ENCODE data around the gene KCNQ5. TPM values are rescaled to one million over a fixed set of nuclear protein-coding genes. Genes with fewer than 3 reads are reported as not detected.

Gene KCNQ5
- total RNA-seq, 4 donors from 2014 or later, result 0.30 to 0.57 (median 0.42) TPM; not detected in 1

DNA sequence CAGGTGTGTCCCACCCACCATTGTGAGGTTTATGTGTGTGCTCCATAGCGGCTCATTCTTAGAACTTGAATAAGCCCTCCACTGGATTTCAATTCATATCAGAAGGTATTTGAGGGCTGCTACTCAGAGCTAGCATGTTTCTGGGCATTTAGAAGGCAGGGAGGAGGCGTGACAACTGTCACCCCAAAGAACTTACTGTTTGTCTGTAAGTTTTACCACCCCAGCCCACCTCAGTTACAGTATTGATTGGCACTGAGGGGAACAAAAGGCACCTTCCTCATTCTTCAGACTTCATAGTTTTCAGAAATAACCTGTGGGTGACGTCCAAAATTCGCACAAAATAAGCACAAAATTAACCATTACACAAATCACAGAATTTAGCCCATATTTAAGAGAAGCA lies 521.7 kb downstream of the KCNQ5 start:
- TF ChIP-seq POLR2A (IDR thresholded peaks at IDR 0.05), result no peak
- Histone ChIP-seq H3K27ac (no peak overlapping the region), H3K27me3 (no peaks in the 10 kb centered on the region), H3K36me3 (no peaks in the 10 kb centered on the region), H3K4me3 (no peak overlapping the region), H3K9me3 (no peaks in the 10 kb centered on the region), H3K4me1 (no peaks in the 10 kb centered on the region)
- DNase-seq (ENCODE audit: low spot score in 2 of 2), result no peak
- 88% methylated on average over 4 of the region's 4 CpGs for WGBS

DNA sequence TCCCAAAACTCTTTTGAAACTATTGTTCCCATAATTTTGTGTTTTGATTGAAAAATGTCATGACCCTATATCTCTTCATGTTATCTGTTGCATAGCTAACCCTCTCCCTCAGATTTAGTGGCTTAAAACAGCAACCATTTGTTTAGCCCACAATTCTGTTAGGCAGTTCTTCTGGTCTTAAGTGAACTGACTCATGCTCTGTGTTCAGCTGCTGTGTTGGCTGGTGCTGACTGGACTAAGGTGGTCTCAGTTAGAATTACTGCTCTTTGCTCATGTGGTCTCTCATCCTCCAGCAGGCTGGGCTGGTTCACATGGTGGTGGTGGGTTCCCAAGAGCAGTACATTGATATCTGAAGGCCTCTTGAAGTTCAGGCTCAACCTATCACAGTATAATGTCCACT lies 522.7 kb downstream of the KCNQ5 start:
- H3K27me3 ChIP-seq, result no peaks in the 10 kb centered on the region
- H3K36me3 ChIP-seq, result no peaks in the 10 kb centered on the region
- H3K4me3 ChIP-seq, result no peak overlapping the region
- DNase-seq (ENCODE audit: low spot score in 2 of 2), result no peak
- TF ChIP-seq EP300 (IDR thresholded peaks at IDR 0.05) (no peak), POLR2A (IDR thresholded peaks at IDR 0.05) (no peak), POLR2AphosphoS5 (IDR thresholded peaks at IDR 0.05) (no peak)
- TF ChIP-seq, protein P1, sequence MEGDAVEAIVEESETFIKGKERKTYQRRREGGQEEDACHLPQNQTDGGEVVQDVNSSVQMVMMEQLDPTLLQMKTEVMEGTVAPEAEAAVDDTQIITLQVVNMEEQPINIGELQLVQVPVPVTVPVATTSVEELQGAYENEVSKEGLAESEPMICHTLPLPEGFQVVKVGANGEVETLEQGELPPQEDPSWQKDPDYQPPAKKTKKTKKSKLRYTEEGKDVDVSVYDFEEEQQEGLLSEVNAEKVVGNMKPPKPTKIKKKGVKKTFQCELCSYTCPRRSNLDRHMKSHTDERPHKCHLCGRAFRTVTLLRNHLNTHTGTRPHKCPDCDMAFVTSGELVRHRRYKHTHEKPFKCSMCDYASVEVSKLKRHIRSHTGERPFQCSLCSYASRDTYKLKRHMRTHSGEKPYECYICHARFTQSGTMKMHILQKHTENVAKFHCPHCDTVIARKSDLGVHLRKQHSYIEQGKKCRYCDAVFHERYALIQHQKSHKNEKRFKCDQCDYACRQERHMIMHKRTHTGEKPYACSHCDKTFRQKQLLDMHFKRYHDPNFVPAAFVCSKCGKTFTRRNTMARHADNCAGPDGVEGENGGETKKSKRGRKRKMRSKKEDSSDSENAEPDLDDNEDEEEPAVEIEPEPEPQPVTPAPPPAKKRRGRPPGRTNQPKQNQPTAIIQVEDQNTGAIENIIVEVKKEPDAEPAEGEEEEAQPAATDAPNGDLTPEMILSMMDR (IDR thresholded peaks at IDR 0.05), result no peak
- H3K4me1 ChIP-seq, result no peaks in the 10 kb centered on the region
- no peaks in the 10 kb centered on the region for H3K9me3 ChIP-seq
- H3K27ac ChIP-seq, result no peak overlapping the region

DNA sequence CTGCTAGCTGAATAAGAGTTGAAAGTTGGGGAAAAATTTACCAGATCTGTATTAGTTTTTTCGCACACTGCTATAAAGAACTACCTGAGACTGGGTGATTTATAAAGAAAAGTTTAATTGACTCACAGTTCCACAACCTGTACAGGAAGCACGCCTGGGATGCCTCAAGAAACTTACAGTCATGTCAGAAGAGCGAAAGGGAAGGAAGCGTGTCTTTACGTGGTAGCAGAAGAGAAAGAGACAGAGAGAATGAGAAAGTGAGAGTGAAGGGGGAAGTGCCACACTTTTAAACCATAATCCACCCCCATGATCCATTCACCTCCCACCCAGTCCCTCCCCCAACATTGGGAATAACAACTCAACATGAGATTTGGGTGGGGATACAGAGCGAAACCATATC lies 523.8 kb downstream of the KCNQ5 start:
- TF ChIP-seq, protein P1 (IDR thresholded peaks at IDR 0.05), result no peak
- no peak for TF ChIP-seq POLR2A (IDR thresholded peaks at IDR 0.05)
- no peak for TF ChIP-seq POLR2AphosphoS5 (IDR thresholded peaks at IDR 0.05)
- no peak for TF ChIP-seq EP300 (IDR thresholded peaks at IDR 0.05)
- no peaks in the 10 kb centered on the region for H3K36me3 ChIP-seq
- H3K27me3 ChIP-seq, result no peaks in the 10 kb centered on the region
- 81% methylated on average over 6 of the region's 6 CpGs for WGBS
- no peak overlapping the region for H3K27ac ChIP-seq
- no peak for DNase-seq (ENCODE audit: low spot score in 2 of 2)
- H3K4me3 ChIP-seq, result no peak overlapping the region
- H3K4me1 ChIP-seq, result no peaks in the 10 kb centered on the region
- H3K9me3 ChIP-seq, result no peaks in the 10 kb centered on the region

DNA sequence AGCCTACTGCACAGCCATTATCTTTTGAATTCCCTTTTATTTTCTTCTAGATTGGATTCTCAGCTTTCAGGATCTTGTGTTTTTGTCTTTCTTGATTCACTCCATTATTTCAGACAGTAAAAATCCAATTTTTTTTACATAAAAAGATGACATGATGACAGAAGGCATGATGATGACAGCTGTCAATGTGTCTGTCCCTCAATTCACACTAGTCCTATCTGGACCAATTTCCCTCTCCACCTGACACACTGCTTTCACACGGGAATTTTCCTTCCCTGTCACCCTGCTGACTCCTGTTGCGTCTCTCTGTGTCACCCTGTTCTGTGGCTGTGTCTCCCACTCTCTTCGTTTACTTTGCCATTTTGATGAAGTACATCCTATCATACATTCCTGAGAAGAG lies 529.9 kb downstream of the KCNQ5 start:
- no peak for DNase-seq (ENCODE audit: low spot score in 2 of 2)
- TF ChIP-seq, protein P1 (IDR thresholded peaks at IDR 0.05), result no peak
- TF ChIP-seq EP300 (IDR thresholded peaks at IDR 0.05) (no peak), POLR2AphosphoS5 (IDR thresholded peaks at IDR 0.05) (no peak), POLR2A (IDR thresholded peaks at IDR 0.05) (no peak)
- Histone ChIP-seq H3K36me3 (no peaks in the 10 kb centered on the region), H3K9me3 (no peaks in the 10 kb centered on the region), H3K27me3 (no peaks in the 10 kb centered on the region), H3K4me3 (no peak overlapping the region), H3K4me1 (no peaks in the 10 kb centered on the region), H3K27ac (no peak overlapping the region)
- WGBS, result 78% methylated on average over 3 of the region's 3 CpGs

DNA sequence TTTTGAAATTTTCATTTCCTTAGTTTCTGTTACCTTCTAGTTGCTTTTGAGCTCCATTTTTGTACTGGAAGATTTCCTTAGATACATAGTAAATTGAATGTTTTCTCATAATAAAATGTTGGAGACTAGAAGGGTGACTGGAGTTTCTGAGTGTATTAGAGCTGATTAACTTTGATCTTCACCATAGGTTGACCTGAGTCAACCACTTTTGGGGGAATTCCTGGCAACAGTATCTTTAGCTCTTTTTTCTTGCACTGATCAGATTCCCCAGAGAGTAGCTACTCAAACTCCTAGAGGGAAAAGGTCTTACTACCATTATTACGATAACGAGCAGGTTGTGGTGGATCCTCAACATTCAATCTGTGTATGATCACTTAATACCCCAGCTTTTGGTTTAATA lies 530.7 kb downstream of the KCNQ5 start:
- H3K4me3 ChIP-seq, result no peak overlapping the region
- H3K36me3 ChIP-seq, result no peaks in the 10 kb centered on the region
- H3K4me1 ChIP-seq, result no peaks in the 10 kb centered on the region
- no peaks in the 10 kb centered on the region for H3K9me3 ChIP-seq
- no peak overlapping the region for H3K27ac ChIP-seq
- no peak for DNase-seq (ENCODE audit: low spot score in 2 of 2)
- H3K27me3 ChIP-seq, result no peaks in the 10 kb centered on the region
- WGBS, result 100% methylated on average over 2 of the region's 2 CpGs
- no peak for TF ChIP-seq POLR2A (IDR thresholded peaks at IDR 0.05)
- no peak for TF ChIP-seq POLR2AphosphoS5 (IDR thresholded peaks at IDR 0.05)
- no peak for TF ChIP-seq EP300 (IDR thresholded peaks at IDR 0.05)
- TF ChIP-seq, protein P1 (IDR thresholded peaks at IDR 0.05), result no peak

Measured in suprapubic skin (tissue), 4 donors.